Measurements from ENCODE around the gene DENND1A. TPM values are rescaled to one million over a fixed set of nuclear protein-coding genes. Genes with fewer than 3 reads are reported as not detected.
"Not testable (repeated sequence)": the region's sequence is repeated elsewhere in the genome, so short reads cannot be mapped to it uniquely, and the experiment has no call there.

DENND1A gene
- 23.0 TPM for total RNA-seq
- long read RNA-seq, partial matches to known transcripts, result 5 of 38 reads
- long read RNA-seq, other reads (novel, unspliced or antisense), result 33 of 38 reads

DNA sequence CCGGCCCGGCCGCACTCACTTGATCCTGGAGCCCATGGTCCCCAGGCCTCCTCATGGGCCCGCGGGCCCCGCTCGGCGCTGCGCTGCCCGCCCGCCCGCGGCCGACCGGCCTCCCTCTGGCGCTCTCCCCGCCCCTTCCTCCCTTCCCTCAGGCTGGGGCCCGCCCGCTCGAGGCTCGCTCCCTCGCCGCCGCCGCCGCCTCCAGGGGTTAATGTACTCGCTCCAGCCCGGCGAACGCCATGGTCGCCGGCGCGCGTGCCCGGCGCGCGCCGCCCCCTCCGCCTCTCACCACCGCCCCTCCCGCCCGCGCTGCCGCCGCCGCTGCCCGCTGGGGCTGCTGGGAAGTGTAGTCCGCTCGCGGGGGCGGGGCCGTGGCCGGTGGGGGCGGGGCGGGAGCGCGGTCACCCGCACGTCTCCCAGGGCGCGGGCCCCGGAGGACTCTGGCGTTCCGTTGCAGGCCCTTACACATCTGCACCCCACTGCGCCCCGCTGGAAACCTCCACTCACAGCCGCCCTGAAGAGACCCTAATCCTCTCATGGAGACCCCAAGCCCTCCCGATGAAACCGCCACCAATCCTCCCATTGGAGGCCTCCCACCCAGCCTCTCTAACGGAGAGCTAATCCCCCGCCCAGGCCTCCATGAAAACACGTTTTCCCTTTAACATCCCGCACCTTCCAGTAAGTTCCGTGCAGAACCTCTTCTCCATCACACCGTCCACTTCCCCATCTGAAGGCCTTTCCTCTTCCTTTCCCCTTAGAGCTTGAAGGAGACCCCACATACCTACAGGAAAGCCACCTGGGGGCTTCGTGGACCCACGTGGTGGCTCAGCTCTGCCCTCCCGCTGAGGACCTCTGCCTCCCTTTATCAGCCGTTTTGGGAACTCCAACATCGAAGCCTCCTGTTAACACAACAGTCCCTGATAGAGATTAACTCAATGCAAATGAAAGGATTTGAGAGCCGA, at the start of gene DENND1A:
DENND1A (minus strand) TSS at position 257 of the 962 bp plus-strand sequence; CDS start at position 36, 221 bp downstream.
- Histone ChIP-seq H3K27ac (peak within 1 kb of the TSS; percentile 65), H3K4me3 (peak within 1 kb of the TSS; percentile 72), H3K36me3 (no peaks in the 10 kb centered on the region), H3K4me1 (peaks cover 40% of the 10 kb centered on the region), H3K27me3 (ENCODE audit: low read depth) (no peaks in the 10 kb centered on the region), H3K9me3 (no peaks in the 10 kb centered on the region)
- TF ChIP-seq CTCF (IDR thresholded peaks at IDR 0.05), result no peak
- ATAC-seq (peak; percentile 95 to 96), DNase-seq (peak; percentile 92)
- intact Hi-C loops (cut with DNase I), result no loop called here

DNA sequence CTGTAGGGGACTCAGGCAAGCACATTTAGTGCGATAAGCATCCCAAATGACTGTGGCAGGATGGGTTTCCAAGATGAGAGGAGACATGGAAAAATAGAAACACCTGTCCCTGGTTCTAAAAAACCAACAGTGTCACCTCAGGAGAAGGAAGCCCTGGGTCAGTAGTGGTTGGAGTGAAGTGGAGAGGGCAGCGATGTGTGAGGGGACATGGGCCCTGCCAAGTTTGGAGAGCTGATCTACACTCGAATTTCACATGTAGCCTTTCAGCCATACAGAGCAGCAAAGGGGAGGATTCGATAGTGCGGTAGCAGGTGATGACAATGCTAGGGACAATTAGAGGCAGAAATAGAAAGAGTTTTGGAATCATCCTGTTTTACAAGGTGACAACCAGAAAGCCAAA, 49.1 kb upstream of the DENND1A start:
- Histone ChIP-seq H3K9me3 (no peaks in the 10 kb centered on the region), H3K27ac (no peak overlapping the region), H3K4me3 (no peak overlapping the region), H3K36me3 (no peaks in the 10 kb centered on the region), H3K27me3 (ENCODE audit: low read depth) (peaks cover 36% of the 10 kb centered on the region), H3K4me1 (no peaks in the 10 kb centered on the region)
- intact Hi-C loops (cut with DNase I), result no loop called here
- DNase-seq (no peak), ATAC-seq (no peak)
- TF ChIP-seq CTCF (IDR thresholded peaks at IDR 0.05), result no peak

- H3K4me3 ChIP-seq; H3K4me1 ChIP-seq; H3K9me3 ChIP-seq; intact Hi-C loops (cut with DNase I); H3K27ac ChIP-seq; H3K36me3 ChIP-seq; DNase-seq; ATAC-seq: not testable (repeated sequence)
- H3K27me3 ChIP-seq (ENCODE audit: low read depth), result peaks cover 26% of the 10 kb centered on the region
Observed at GRCh38 chr9:123976579-123976978, 46.7 kb upstream of the DENND1A start.

GRCh38 chr9:123975871-123976270, 45.9 kb upstream of the DENND1A start:
- Histone ChIP-seq H3K4me1 (no peaks in the 10 kb centered on the region), H3K36me3 (no peaks in the 10 kb centered on the region), H3K27ac (no peak overlapping the region), H3K9me3 (no peaks in the 10 kb centered on the region), H3K27me3 (ENCODE audit: low read depth) (peaks cover 22% of the 10 kb centered on the region), H3K4me3 (no peak overlapping the region)
- DNase-seq, result no peak
- intact Hi-C loops (cut with DNase I), result no loop called here
- no peak for ATAC-seq
- TF ChIP-seq CTCF (IDR thresholded peaks at IDR 0.05), result no peak

GRCh38 chr9:123974471-123974870, 44.5 kb upstream of the DENND1A start:
- Histone ChIP-seq H3K27me3 (ENCODE audit: low read depth) (peaks cover 22% of the 10 kb centered on the region), H3K27ac (no peak overlapping the region), H3K9me3 (no peaks in the 10 kb centered on the region), H3K4me3 (no peak overlapping the region), H3K36me3 (no peaks in the 10 kb centered on the region), H3K4me1 (no peaks in the 10 kb centered on the region)
- DNase-seq, result no peak
- ATAC-seq, result no peak
- TF ChIP-seq CTCF (IDR thresholded peaks at IDR 0.05), result no peak
- intact Hi-C loops (cut with DNase I), result no loop called here

Data from lower lobe of right lung (tissue), 2 donors.